B cell (primary cell): ENCODE results near the gene ITGAV.

Source experiments
- EZH2 ChIP-seq: IDR thresholded peaks from 2 replicates; pipeline ENCODE4 v1.6.1; 2012; ENCODE audit warnings: borderline replicate concordance, low read depth, mild to moderate bottlenecking, moderate library complexity, low read length; ENCODE audit not compliant: insufficient read depth, poor library complexity, severe bottlenecking
- TF ChIP-seq, protein P1 (sequence below): fragments of 200-600 bp; IDR thresholded peaks from one replicate; pipeline ENCODE4 v1.8.0; 2022; ENCODE audit warnings: antibody characterized with exemption, mild to moderate bottlenecking

DNA sequence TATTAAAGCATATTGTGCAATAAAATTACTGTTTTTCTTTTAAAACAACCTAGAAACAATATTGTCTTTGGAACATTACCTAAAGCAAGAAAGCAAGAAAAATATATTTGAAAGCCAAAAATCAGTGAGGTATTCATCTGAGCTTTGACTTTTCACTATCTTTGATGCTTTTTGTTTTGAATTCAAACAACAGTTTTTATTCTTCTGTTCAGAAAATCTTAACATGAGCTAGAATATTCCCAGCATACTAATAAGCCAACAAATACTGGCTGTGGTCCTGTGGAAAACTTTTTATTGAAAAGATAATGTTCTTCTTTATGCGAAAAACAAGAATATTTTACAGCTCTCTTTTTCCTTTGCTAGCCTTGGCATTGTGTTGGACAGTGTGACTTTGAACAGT, 123.8 kb downstream of the ITGAV start:
- TF ChIP-seq, protein P1, sequence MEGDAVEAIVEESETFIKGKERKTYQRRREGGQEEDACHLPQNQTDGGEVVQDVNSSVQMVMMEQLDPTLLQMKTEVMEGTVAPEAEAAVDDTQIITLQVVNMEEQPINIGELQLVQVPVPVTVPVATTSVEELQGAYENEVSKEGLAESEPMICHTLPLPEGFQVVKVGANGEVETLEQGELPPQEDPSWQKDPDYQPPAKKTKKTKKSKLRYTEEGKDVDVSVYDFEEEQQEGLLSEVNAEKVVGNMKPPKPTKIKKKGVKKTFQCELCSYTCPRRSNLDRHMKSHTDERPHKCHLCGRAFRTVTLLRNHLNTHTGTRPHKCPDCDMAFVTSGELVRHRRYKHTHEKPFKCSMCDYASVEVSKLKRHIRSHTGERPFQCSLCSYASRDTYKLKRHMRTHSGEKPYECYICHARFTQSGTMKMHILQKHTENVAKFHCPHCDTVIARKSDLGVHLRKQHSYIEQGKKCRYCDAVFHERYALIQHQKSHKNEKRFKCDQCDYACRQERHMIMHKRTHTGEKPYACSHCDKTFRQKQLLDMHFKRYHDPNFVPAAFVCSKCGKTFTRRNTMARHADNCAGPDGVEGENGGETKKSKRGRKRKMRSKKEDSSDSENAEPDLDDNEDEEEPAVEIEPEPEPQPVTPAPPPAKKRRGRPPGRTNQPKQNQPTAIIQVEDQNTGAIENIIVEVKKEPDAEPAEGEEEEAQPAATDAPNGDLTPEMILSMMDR, result no peak
- no peak for TF ChIP-seq EZH2
